Fibroblast of the conjunctiva (primary cell): ENCODE measurements around the gene STK11.
A peak's percentile ranks its signal among the peaks of the same experiment; 100 is the strongest.

Experiments used
- DNase-seq: peaks from one replicate; pipeline ENCODE4 v3.0.0-alpha.2; 2010; ENCODE audit warnings: low read depth

Gene STK11

GRCh38 chr19:1274081-1274851 lies 68.7 kb downstream of the STK11 start:
- no peak for DNase-seq

- DNase-seq, result no peak
These were observed 69.3 kb downstream of the STK11 start for GRCh38 chr19:1274852-1275259.

GRCh38 chr19:1275260-1275975 lies 69.8 kb downstream of the STK11 start, which contains the start of gene FAM174C:
FAM174C (plus strand) TSS chr19:1275530; CDS start chr19:1275550, 20 bp downstream.
- peak; percentile 93 for DNase-seq

- DNase-seq, result no peak
These were observed 70.5 kb downstream of the STK11 start for GRCh38 chr19:1275976-1276627.

- no peak for DNase-seq
These were observed 71.0 kb downstream of the STK11 start for GRCh38 chr19:1276628-1277022.

GRCh38 chr19:1277061-1277460 lies 71.5 kb downstream of the STK11 start:
- no peak for DNase-seq
